GM19035 (cell line): ENCODE measurements around the gene PTMA.
"Not testable (repeated sequence)": the region's sequence is repeated elsewhere in the genome, so short reads cannot be mapped to it uniquely, and the experiment has no call there.

Source experiments
- ATAC-seq: cut with Tn5 transposase; IDR thresholded peaks from one replicate; pipeline ENCODE4 v1.9.1; 2021; ENCODE audit not compliant: unreplicated experiment

Gene PTMA

DNA sequence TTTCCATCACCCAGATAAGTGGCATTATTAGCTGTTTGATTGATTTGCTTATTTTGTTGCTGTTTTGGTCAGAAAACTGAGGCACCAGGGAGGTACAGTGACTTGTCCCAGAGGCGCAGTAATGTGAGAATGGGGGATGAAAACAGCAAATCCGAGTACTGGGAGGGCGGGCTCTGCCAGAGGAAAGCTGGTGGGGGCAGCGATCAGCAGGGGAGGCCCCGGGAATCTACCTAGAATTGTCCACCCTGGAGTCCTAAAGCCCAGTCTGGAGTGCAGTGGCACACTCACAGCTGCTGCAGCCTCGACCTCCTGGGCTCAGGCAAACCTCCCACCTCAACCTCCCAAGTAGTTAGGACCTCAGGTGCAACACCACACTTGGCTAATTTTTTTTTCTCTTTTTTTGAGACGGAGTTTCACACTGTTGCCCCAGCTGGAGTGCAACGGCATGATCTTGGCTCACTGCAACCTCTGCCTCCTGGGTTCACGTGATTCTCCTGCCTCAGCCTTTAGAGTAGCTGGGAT, 17.0 kb upstream of the PTMA start:
- no peak for ATAC-seq

DNA sequence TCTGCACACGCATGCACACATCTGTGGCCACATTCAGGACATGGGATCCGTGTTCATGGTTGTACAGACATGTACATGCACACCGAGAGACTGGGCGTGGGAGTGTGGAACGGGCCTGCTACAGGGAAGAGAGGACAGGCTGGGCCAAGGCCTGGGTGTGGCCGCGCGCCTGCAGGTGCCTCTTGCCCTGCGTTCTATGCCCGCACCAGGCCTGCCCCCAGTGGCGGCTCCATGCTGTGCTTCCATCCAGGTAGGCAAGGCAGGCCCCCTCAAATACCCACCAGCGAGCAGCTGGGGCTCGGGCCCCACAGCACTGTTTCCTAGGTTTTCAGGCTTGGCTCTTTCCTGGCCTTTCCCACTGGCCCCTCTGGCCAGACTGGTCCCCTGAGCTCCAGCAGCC, 15.5 kb upstream of the PTMA start:
- ATAC-seq, result no peak

DNA sequence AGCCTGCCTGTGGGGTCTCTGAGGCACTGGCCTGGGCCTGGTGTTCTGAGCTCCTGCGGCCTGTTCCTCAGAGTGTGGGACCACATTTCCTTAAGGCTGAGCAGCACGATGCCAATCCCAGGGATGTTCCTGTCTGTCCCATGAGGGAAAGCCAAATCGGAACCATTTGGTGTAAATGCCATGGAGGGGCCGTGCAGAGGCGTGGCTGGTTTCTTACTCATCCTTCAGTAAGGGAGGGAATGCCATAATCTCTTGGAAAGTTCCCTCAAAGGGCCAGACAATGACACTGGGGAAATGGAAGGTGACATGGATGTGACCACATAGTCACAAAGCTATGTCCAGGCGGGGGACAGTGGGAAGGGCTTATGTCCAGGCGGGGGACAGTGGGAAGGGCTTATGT, 14.4 kb upstream of the PTMA start:
- ATAC-seq, result no peak

DNA sequence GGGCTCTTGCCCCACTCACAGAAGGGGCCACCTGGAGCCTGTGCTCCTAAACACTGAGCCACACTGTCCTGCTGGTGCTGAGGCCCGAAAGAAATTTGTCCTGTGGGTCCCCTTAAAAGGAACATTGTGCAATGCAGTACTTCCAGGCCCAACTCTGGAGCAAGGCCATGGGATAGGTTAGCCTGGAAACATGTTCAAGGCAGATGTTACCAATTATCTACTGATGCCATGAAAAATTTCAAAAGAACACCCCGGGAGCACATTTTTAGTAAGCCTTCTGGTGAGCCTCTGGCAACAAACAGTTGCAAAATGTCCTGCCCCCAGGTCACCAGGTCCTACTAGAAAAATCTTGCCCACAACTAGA, 12.3 kb upstream of the PTMA start:
- no peak for ATAC-seq

DNA sequence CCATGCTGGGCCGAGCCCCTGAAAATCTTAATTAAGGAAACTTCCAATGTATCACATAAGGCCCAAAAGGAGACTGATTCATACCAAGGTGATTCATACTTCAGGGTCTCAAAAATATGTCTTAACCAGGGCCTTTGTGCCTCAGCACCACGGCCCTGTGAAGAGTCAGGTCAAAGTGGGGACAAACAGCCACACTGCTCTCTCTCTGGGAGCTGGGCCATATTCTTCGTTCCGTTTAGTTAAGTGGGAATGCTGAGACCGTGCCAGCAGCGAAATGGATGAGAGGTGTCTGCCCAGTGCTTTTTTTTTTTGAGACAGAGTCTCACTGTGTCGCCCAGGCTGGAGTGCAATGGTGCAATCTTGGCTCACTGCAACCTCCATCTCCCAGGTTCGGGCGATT, 9.3 kb upstream of the PTMA start:
- no peak for ATAC-seq

DNA sequence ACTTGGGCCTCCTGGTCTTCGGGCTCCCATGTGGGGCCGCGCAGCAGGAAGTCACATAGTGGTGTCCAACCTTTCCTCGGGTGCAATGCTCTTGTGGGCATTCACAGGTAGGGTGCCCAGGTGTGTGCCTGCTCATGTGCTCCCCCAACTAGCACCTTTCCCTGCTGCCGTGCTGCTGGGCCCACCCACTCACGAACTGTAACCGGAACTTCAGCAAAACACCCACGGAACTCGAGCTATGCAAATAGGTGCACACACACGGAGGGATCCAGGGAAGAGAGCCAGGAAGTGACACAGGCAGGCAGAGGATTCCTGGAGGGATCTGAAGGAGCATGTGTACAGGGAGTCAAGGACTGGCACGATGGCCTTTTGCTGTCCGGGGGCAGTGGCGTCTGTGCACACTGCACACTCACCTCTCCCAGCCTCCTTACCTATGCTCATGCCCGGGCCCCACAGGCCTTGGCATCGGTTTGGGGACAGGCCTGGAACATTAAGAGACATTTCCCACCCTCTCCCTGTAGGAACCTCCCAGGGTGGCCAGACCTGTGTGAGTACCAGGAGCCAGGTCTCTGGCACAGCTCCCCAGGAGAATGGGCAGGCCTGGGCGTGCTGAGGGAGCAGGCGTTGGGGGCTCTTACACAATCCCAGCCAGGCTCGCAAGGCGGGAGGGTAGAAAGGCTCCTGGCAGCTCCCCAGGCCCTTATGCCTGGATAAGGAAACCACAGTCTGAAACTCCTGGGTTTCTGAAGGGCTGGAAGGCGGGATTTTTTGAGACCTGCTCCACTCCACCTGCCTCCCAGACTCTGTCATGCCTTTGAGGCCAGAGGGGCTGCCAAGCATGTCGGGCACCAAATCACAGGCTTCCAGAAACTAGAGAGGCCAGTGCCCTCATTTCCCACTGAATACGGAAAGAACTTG, 6.6 kb upstream of the PTMA start:
- ATAC-seq, result no peak

DNA sequence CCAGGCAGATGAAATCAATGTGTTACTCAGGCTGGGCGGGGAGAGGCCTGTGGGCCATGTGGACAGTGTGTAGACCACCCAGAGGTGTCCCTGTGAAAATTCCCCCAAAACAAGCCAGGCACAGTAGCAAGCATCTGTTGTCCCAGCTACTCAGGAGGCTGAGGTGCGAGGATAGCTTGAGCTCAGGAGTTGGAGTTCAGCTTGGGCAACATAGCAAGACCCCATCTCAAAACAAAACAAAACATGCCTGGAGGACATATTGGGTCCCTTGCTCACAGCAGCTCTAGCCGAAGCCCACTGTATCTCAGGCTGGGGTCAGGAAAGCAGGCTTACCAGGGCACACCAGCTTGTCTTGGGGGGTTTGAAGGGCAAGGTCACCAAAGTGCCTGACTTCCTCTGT, 4.3 kb upstream of the PTMA start:
- no peak for ATAC-seq

DNA sequence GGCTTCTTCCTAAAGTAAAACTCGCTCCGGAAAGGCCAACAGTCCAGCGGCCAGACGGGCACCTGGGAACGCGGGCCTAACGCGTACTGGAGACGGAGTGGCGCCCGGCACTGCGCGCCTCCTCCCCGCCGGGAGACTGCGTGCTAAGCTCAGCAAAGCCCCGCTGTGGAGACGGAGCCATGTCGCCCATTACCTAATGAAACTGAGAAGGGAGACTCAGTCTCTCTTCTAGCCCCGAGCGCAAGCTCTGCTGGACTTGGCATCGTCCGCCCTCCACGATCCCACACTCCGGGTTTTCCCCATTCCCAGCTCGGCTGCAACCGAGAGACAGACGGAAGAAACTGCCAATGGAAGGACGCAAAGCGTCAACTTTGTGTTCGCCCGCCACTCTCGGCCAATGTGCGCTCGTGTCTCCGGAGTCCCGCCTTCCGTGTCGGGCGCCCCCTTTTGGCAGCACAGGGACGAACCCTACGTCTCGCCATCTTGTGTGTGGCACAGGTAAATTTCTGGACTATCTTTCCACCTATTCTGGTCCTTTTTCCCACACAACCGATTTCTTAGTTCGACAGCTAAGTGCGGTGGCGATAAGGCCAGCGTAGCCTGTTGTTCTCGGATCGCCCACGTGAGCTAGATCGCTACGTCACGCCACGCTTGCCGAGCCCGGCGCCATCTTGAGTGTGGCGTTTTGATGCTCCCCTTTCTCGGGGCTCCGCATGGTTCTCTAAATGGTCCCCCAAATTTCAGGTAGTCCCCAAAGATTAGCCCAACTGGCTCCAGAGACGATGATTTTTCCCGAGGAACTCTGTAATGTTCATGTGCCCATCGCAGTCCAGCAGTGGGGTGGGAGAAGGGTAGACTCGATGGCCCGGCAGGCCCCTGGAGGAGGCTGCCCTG, 1.3 kb upstream of the PTMA start:
- peak; percentile 41 for ATAC-seq

DNA sequence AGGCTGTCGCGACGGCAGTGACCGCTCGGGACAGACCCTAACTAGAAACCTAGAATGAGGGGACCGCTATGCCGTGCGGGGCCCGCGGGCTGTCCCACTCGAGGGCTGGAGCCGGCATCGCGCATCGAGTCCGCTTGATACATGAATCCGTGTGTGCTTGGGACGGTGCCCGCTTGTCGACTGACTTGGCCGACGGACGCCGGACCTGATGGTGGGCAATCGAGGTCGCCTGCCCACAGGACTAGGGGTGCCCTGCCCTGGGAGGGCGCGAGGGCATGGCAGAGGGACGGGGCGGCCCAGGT, 749 bp upstream of the PTMA start:
- ATAC-seq, result peak; percentile 1

DNA sequence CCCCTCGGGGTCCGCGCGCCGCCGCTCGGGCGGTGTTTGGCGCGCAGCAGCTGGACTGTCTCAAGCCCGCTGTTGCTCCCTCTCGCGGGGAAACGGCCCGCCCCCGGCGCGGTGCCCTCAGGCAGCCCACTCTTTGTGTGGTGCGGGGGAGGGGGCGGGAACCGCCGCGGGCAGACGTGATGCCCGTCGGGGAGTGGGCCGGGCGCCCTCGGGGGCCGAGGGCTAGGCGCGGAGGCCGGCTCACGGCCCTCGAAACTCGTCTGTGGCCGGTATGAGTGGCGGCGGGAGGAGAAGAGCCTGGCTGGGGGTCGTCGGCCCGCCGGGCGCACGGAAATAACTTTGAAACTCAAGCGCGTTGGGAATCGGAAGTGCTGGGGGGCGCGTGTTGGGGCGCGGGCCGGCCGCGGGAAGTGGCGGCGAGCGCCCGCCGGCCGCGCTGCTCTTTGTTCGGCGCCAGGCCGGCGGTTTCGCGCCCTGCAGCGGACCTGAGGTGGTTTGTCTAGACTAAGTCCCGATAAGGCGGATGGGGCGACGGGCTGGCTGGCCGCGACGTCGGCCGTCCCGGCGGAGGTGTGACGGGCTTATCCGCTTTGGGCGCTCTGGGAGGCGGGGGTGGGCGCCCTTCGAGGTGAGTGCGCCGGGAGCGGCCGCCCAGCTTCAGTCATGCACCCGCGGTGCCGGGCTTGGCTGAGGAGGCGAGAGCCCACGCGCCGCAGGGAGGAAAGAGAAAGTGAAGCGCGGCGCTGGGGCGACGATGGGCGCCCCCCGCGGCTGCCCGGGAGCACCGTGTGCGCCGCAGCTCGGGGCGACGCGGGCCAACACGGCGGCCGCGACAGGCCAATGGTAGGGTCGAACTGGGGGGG, 679 bp downstream of the PTMA start:
- ATAC-seq, result no peak

DNA sequence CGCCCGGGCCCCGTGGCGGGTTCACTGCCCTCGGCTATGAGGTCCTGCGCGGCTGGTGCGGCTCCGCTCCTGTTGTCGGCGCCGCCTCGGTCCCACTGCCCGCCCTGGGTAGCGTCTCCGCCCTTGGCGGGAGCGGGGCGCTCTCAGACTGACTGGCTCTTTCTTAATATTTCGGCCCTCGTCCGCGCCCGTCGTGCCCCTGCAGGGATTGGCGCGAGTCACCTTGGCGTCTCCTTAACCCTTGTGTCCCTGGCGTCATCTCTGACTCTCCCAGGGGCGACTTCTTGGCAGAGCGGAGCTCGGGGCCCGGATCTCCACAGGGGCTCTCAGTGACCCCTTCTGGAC, 1.3 kb downstream of the PTMA start:
- ATAC-seq, result no peak

DNA sequence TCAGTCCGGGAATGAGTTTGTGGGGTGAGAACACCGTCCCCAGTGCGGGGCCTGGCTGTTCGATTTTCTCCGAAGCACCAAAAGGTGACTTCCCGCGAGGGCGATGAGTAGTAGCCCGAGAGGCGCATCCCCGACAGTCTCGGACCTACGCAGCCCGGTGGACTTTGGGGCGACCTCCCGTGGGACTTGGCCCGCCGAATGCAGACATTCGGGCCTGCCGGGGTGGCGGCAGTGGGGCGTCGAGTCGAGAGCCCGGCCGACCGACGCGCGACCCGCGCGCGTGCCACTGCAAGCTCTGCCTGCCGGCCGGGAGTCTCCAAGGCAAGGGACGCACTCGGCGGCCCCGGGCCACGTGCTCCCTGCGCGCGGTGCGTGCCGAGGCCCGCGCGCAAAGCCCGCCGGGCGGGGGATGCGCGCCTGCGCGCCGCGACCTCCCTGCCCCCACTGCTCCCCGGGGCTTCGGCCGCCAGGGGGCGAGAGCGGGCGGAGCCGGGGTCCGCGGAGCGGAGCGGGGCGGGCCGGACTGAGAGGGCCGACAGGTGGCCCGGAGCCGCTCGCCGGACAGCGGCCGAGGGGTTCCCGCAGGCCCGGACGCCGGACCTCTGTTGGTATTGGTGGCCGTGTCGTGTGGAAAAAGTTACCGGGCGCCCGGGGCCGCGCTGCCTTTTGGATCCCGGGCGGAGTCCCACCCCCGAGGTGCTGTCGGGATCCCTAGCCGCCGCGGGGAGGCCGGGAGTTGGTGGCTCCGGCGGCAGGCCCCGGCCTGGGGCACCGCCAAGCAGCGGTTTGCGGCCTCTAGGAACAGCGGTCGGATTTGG, 1.9 kb downstream of the PTMA start:
- ATAC-seq, result peak; percentile 11

DNA sequence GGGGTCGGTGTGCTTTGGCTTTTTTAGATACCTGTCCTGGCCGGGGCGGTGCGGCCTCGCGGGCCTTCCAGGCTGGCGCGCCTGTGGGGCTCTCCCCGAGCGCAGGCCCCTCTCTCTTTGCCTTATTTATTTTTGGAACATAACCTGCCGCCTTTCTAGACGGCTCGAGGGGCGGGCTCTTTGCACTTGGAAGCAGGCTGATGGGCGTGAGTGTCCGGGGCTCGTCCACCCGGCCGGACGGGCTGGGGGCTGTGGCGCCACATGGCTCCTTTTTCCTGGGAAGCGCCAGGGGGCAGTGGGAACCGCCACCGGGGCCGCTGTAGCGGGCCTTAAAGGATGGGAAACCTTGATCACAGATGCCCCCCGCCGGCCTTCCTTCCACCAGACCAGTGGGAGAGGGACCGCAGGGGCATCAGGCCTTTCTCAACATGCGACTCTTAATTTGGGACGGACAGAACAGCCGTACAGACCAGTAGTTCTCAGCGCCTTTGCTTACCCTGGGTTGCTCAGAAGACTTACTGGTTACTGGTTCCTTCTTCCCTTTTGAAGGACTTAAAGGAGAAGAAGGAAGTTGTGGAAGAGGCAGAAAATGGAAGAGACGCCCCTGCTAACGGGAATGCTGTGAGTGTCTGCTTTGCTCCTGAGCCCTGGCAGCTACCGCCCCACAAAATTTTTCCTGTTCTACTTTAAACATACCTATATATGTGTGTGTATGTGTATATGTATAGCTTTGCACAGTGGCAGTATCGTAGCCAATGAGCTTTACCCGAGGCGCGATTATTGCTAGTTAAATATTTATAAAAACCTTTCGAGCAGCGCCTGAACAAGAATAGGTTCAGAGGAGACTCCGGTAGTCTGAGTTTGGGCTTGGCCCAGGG, 2.7 kb downstream of the PTMA start:
- no peak for ATAC-seq

DNA sequence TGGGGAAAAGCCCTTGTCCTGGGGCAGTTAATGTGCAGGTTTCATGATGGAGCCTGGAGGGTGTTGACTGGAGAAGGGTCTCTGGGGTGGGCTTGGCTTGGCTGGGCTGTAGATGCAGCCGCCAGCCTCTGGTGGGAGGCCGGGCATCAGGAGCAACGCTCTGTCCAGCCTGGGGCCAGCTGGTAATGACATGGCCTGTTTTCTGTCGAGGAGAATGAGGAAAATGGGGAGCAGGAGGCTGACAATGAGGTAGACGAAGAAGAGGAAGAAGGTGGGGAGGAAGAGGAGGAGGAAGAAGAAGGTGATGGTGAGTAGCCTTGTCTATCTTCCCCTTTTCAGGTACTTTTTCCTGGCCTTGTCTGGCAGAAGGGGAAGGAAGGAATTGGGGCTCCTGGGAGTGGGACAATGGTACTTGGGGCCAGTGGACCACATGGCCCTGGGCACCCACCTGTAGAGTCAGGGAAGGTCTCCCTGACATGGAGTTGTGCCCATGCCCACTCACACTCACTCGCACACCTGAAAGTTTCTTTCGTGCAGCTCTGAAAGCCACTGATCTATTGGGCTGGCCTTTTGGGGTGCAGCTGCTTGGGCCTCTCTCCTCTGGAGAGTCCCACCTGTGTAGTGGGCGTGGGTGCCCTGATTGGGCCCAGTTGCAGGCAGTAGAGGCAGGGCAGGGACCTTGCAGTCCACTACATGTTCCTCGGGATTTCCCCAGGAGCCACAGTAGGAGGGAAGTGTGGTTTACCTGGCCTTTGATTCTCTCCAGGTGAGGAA, 3.5 kb downstream of the PTMA start:
- ATAC-seq, result no peak

DNA sequence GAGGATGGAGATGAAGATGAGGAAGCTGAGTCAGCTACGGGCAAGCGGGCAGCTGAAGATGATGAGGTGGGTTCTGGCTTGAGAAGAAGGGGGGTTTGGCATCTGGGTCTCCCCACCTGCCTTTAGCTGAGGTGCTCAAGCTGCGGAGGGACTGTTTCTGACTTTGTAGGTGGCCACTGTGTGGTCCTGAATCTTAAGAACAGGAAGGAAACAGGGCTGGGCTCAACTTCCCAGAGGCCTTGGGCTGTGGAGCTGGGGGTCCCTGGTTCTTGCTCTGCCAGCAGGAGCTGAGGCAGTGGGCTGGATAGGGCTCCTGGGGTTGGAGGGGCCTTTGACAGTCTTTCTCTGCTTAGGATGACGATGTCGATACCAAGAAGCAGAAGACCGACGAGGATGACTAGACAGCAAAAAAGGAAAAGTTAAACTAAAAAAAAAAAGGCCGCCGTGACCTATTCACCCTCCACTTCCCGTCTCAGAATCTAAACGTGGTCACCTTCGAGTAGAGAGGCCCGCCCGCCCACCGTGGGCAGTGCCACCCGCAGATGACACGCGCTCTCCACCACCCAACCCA, 4.2 kb downstream of the PTMA start:
- ATAC-seq, result not testable (repeated sequence)

DNA sequence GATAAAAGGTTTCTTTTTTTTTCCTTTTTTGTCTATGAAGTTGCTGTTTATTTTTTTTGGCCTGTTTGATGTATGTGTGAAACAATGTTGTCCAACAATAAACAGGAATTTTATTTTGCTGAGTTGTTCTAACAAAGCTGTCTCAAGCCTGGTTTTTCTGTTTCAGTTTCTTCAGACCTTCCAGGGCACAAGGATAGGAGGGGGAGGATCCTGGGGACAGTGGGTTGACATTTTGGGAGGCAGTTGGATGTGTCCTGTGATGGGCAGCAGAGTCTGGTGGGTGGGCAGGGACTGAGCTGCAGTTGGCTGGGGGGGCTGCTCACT, 5.0 kb downstream of the PTMA start:
- not testable (repeated sequence) for ATAC-seq

DNA sequence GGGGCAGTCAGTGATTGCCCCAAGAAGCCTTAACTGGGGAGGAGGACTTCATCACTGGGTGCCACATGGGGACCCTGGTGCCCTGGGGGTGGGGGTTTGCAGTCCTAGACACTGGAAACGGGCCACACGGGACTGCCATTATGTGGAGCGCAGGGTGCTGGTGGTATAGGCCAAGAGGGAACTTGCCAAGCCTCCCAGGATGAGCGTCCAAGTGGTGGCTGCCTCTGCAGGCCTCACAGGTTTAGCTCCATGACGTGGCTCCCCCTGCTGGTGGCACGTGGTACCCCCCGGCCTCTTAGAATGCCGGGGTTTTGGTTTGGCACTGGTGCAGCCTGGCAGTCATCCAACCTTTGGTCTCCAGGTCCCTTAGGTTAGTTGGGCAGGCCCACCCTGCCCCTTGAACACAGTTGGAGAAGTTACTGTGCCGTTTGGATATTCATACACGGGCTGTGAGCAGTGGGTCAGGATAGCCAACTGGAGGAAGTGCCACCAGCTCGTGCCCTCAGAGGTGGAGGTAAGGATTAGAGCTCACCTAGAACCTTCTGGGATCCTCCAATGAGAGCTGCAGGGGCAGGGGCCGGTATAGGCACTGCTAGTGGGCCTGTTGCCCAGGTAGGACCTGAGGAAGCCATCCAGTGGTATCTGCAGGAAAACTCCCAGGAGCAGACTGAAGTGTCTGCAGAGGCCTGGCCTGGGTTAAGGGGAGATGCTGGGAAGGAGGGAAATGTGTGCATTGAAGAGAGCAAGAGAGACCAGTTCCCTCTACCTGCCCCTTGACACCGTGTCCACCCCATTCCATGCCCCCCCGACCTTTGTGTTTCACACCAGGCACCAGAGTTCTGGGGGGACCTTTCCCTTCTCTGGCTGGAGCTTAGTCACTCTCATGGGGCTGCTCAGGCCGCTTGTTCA, 5.7 kb downstream of the PTMA start:
- ATAC-seq, result peak; percentile 25
